IPS DF 6.9 (cell line): ENCODE data around the gene ZCCHC14.
"Not testable (repeated sequence)": the region's sequence is repeated elsewhere in the genome, so short reads cannot be mapped to it uniquely, and the experiment has no call there.

Experiments
- DNase-seq: peaks from one replicate; pipeline ENCODE4 v3.0.0-alpha.2; 2013; ENCODE audit warnings: low read depth, low spot score
- H3K27ac ChIP-seq: one replicate; pipeline ENCODE4 v1.5.1; 2013; ENCODE audit warnings: low read length, control low read depth
- H3K27me3 ChIP-seq: 2 replicates; pipeline ENCODE4 v1.6.1; 2013; ENCODE audit warnings: mild to moderate bottlenecking, low read length; ENCODE audit not compliant: control insufficient read depth, insufficient read depth
- H3K36me3 ChIP-seq: 2 replicates; pipeline ENCODE4 v1.6.1; 2013; ENCODE audit warnings: low read length; ENCODE audit not compliant: control insufficient read depth, insufficient read depth
- H3K4me1 ChIP-seq: 2 replicates; pipeline ENCODE4 v1.6.1; 2013; ENCODE audit warnings: low read length; ENCODE audit not compliant: control insufficient read depth, insufficient read depth
- H3K4me3 ChIP-seq: 2 replicates; pipeline ENCODE4 v1.5.1; 2013; ENCODE audit warnings: mild to moderate bottlenecking, low read length
- H3K9me3 ChIP-seq: 2 replicates; pipeline ENCODE4 v1.6.1; 2013; ENCODE audit warnings: low read length, inconsistent platforms; ENCODE audit not compliant: control insufficient read depth, insufficient read depth
- WGBS: extraction: QIAGEN DNeasy Blood & Tissue Kit; methylation state at CpG from one replicate; pipeline ENCODE4 v1.1.7; 2013; ENCODE audit warnings: mixed read lengths, missing lambda C conversion rate; ENCODE audit not compliant: insufficient read length, insufficient coverage; 5-methylcytosine and 5-hydroxymethylcytosine counted together

Gene ZCCHC14

DNA sequence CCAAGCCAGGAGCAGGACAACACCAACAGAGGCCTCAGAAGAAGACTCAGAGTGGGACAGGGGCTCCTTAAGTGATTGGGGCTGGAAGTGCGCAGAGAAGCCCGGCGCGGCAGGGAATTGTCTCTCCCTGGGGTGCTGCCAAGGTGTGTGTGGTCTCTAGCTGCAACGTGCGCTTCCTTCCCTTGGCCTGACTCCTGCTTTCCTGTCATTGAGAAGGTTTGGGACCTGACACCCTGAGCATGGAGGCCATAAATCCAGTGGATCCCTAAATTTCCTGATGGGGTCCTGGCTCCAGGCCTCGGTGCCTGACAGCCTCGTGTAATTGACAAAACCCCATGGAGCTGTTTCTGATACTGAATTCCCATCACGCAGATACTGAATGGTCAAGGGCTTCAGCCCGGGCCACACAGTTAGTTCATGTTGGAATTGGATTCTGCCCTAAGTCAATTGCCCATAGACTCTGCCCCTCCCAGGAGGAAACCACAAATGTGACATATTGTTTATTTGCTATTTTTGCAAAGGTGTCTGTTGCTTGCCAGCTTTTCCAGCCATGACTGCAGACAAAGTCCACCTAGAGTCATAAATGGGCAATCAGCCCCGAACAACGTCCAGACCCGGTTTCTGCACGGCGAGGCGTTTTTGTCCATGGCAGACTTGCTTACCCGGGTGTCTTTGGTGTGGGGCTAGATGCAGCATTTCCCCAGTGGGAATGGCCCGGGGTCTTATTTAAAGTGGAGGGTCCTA, 4.4 kb upstream of the ZCCHC14 start:
- no CpG with 5 or more reads among the region's 18 CpGs for WGBS
- H3K27ac ChIP-seq, H3K4me1 ChIP-seq, H3K27me3 ChIP-seq, DNase-seq, H3K36me3 ChIP-seq, H3K9me3 ChIP-seq, H3K4me3 ChIP-seq: not testable (repeated sequence)

DNA sequence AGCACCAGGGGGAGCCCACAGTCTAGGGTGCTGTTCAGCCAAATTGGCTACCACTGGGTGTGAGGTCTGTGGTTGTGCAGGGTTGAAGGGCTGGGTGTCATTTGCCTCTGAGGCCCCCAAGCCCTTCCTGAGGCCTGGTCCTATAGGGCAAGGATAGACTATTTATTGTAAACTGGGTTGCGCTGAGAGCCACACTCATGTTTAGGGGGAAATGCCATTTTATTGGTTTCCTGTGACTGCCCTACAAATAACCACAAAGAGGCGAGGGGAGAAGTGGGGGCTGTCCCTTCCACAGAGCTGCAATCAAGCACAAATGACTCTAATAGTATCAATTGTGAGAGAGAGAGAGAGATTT, 3.6 kb upstream of the ZCCHC14 start:
- H3K27me3 ChIP-seq = no peaks in the 10 kb centered on the region
- H3K9me3 ChIP-seq = no peaks in the 10 kb centered on the region
- no peaks in the 10 kb centered on the region; the same call in 1 of the 2 replicates for H3K36me3 ChIP-seq
- no peak overlapping the region for H3K4me3 ChIP-seq
- WGBS = no CpG with 5 or more reads among the region's 2 CpGs
- H3K4me1 ChIP-seq = peaks cover 5% of the 10 kb centered on the region
- H3K27ac ChIP-seq = no peak overlapping the region
- no peak for DNase-seq

DNA sequence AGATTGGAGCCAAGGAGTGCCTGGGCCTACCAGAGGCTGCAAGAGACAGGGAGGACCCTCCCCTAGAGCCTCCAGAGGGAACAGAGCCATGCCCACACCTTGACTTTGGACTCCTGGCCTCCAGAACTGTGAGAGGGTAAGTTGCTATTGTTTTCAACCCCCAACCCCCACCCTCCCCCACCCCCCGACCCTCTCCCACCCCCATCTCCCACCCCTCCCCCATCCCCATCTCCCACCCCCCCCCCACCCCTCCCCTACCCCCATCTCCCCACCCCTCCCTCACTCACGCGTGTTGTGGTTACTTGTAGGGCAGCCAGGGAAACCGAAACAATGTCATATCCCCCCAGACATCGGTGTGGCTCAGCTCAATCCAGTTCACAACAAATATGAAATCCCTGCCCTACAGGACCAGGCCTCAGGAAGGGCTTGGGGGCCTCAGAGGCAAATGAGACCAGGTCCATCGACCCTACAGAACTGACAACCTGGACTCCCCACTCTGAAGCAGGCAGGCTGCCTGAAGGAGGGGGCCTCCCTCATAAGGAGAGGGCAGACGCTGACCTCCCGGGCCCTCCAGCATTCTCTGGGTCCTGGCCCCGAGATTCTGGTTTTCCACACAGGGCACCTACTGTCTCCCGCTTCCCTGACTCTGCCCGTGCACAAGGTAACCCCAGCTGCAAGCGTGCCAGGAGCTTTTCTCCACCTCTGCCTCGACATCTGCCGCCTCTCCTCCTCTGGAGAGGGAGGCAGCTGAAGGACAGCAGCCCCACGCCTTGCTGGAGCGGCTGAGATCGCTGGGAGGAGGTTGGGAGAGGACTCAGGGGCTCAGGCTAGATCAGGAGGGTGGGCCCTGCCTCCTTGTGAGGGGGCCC, 3.0 kb upstream of the ZCCHC14 start:
- WGBS = no CpG with 5 or more reads among the region's 17 CpGs
- Histone ChIP-seq H3K4me3 (no peak overlapping the region), H3K27me3 (no peaks in the 10 kb centered on the region), H3K9me3 (no peaks in the 10 kb centered on the region), H3K4me1 (peaks cover 6% of the 10 kb centered on the region), H3K36me3 (no peaks in the 10 kb centered on the region; the same call in 1 of the 2 replicates), H3K27ac (no peak overlapping the region)
- DNase-seq = no peak

DNA sequence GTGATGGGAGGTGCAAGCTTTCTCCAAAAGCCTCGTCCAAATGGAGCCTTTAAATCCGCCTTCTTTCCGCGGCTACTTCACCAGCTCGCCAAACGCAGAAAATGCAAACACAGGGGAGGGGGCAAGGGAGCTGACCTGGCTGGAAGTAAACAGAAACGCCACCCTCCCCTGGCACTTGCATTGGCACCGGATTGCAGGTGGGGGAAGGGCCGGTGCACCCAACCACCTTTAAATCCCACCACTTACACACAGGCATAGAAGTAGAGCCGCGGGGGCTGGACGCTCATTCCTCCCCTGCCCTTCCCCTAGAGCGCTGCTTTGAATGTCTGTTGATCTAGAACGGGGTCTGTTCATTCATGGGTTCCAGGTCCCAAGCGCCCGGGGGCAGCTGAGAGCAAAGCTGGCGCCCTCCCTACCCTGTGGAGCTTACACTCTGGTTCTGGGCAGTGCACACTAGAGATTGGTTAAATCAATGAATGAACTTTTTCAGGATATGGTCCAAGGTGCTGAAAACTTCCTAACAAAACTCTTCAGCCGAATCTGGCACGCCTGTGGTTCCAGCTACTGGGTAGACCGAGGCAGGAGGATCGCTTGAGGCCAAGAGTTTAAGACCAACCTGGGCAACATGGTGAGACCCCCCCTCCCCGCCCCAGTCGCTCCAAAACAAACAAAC, 920 bp upstream of the ZCCHC14 start:
- no peaks in the 10 kb centered on the region for H3K27me3 ChIP-seq
- no peaks in the 10 kb centered on the region for H3K9me3 ChIP-seq
- no peaks in the 10 kb centered on the region; the same call in 1 of the 2 replicates for H3K36me3 ChIP-seq
- peaks cover 6% of the 10 kb centered on the region for H3K4me1 ChIP-seq
- DNase-seq = no peak
- H3K4me3 ChIP-seq = no peak overlapping the region; the same call in 1 of the 2 replicates
- H3K27ac ChIP-seq = no peak overlapping the region
- no CpG with 5 or more reads among the region's 23 CpGs for WGBS

DNA sequence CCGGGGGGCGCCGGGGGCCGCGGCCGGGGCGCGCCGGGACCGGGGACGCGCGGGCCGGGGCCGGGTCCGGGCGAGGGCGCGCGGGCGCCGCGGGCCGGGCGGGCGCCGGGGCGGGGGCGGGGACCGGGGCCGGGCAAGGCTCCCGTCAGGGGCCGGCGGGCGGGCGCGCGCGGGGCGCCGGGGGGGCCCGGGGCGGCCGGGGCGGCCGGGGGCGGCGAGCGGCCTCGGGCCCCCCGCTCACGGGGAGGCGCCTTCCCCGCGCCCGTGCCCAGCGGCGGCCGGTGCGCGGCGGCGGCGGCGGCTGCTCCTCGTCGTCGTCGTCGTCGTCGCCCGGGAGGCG, 563 bp downstream of the ZCCHC14 start:
- WGBS = no CpG with 5 or more reads among the region's 74 CpGs
- Histone ChIP-seq H3K36me3 (no peaks in the 10 kb centered on the region; the same call in 1 of the 2 replicates), H3K27ac (no peak overlapping the region), H3K27me3 (no peaks in the 10 kb centered on the region), H3K4me1 (peaks cover 6% of the 10 kb centered on the region), H3K9me3 (no peaks in the 10 kb centered on the region), H3K4me3 (peak overlapping the region; percentile 70; the same call in 1 of the 2 replicates)
- no peak for DNase-seq

DNA sequence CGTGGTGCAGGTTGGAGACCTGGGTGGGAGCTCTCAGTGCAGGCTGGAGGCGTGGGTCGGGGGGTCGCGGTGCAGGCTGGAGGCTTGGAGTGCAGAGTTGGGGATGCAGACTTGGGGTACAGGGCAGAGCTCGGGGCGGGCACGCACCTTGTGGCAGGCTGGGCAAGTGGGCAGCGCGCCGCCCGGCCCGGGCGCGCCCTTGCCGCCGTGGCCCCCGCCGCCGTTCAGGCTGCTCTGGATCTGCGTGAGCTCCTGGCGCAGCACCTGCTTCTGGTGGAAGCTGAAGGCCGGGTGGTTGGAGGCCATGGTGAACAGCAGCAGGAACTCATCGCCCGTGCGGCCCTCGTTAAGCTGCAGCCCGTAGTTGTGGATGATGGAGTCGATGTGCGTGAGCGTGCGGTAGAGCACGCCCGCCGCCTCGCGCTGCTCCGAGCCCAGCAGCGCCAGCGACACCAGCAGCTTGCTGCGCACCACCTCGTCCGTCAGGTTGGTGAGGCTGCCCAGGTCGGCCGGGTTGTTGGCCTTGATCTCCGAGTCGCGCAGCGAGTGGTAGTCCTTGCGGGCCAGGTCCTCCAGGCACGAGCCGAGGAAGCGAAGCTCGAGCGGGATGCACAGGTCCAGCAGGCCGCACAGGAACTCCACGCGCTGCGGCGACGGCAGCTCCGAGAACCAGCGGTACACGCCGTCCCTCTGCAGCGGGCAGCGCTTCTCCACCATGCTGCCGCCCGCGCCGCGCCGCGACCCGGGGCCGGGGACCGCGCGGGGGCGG, 1.1 kb downstream of the ZCCHC14 start:
- peaks cover 6% of the 10 kb centered on the region for H3K4me1 ChIP-seq
- no peaks in the 10 kb centered on the region for H3K27me3 ChIP-seq
- WGBS = no CpG with 5 or more reads among the region's 80 CpGs
- DNase-seq = no peak
- H3K4me3 ChIP-seq = peak overlapping the region; percentile 50; the same call in 1 of the 2 replicates
- no peaks in the 10 kb centered on the region for H3K9me3 ChIP-seq
- no peak overlapping the region for H3K27ac ChIP-seq
- no peaks in the 10 kb centered on the region; the same call in 1 of the 2 replicates for H3K36me3 ChIP-seq

DNA sequence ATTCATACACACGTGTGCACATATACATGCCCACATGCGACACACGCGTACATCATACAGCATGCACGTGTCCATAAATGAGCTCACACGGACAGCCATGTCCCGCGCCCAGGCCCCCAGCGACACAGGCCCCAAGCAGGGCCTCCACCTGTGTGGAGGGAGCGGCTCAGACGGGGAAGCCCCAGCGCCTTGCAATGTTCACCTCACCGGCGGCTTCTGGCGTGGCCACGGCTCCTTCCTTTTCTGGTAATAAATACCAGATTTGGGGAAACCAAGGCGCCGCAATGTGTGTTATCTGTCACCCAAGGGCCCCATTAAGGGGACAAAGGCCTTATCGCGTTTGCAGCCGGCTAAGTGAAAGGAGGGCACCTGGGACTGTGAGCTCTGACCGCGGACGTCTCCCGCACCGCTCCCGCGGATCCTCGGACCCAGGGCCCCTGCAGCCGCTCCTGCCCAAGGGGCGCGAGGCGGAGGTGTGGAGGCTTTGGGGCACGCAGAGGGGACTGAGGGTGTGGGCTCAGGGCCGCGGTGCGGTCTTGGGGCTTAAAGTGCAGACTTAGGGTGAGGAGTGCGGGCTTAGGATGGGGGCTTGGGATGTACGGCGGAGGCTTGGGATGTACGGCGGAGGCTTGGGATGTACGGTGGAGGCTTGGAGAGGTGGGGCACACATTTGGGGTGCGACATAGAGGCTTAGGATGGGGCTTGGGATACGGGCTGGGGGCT, 1.9 kb downstream of the ZCCHC14 start:
- no CpG with 5 or more reads among the region's 45 CpGs for WGBS
- not testable (repeated sequence) for H3K4me1 ChIP-seq, DNase-seq, H3K27ac ChIP-seq, H3K9me3 ChIP-seq, H3K36me3 ChIP-seq, H3K27me3 ChIP-seq
- H3K4me3 ChIP-seq = peak overlapping the region; percentile 50; the same call in 1 of the 2 replicates

DNA sequence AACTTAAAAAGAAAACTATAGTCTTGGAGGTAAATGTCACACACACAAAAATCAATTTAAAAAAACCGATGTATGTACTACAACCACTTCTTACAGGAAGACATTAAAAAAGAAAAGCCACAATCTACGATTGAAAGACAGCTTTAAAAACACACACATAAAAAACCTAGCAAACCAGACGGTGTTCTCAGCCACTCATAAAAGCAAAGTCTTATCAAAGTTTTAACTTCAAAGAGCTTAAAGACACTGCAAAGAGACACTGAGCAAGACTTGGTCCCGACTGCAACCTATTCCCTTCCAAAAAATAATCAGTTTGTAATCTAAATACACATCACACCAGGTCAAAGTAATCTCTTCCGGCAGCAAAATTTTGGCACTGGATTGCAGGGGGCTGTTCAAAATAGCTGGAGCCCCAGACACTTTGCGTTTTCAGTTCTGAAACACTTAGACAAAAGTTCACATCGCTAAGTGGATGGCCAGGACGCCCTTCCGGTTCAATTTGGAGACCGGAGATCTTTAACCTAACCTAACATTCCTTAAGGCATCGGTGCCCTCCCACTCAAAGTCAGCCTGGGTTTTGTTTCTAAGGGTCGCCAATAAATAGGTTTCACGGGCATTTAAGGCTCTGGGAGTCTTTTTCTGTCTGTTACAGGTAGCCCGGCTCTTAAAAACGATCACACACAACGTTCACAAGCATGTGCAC, 2.6 kb downstream of the ZCCHC14 start:
- Histone ChIP-seq H3K27ac (no peak overlapping the region), H3K9me3 (no peaks in the 10 kb centered on the region), H3K27me3 (no peaks in the 10 kb centered on the region), H3K36me3 (no peaks in the 10 kb centered on the region; the same call in 1 of the 2 replicates), H3K4me3 (no peak overlapping the region; the same call in 1 of the 2 replicates), H3K4me1 (peaks cover 6% of the 10 kb centered on the region)
- no peak for DNase-seq
- no CpG with 5 or more reads among the region's 16 CpGs for WGBS

DNA sequence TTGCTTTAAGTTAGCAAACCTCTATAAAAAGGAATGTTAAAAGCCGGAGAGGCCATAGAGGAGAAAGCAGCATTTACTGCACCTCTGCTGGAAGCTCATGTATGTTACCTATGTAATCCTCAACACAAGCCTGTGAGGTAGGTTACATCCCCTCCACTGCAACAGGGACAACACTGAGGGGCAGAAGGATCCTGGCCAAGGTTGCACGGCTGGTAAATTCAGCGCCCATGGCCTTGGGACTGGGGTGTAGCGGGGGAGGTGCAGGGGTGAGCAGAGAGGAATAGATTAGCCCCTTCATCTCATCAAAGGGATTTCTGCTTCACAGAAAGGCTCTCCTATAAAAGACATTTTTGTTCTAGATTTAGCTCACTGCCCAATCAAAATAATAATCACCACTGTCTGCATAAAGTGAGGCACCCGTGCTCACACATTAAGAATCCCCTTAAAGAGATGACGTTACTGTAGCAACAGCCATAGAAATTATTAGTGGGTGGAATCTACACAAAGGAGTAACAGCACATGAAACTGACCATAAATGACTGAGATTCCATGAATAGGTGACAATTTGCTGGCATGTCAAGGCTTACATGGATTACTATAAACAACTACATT, 3.3 kb downstream of the ZCCHC14 start:
- no peak overlapping the region for H3K27ac ChIP-seq
- H3K4me3 ChIP-seq = no peak overlapping the region
- no CpG with 5 or more reads among the region's 6 CpGs for WGBS

More for the DNA sequence above, 3.3 kb downstream of the ZCCHC14 start:
- Histone ChIP-seq H3K36me3 (no peaks in the 10 kb centered on the region; the same call in 1 of the 2 replicates), H3K9me3 (no peaks in the 10 kb centered on the region), H3K27me3 (no peaks in the 10 kb centered on the region), H3K4me1 (peaks cover 6% of the 10 kb centered on the region)
- no peak for DNase-seq
